ENCODE results near the gene EPB41L3. TPM values are rescaled to one million over a fixed set of nuclear protein-coding genes. Genes with fewer than 3 reads are reported as not detected.
A peak's percentile ranks its signal among the peaks of the same experiment; 100 is the strongest.

The EPB41L3 gene
- polyA plus RNA-seq, 1 donor: 63.6 TPM

DNA sequence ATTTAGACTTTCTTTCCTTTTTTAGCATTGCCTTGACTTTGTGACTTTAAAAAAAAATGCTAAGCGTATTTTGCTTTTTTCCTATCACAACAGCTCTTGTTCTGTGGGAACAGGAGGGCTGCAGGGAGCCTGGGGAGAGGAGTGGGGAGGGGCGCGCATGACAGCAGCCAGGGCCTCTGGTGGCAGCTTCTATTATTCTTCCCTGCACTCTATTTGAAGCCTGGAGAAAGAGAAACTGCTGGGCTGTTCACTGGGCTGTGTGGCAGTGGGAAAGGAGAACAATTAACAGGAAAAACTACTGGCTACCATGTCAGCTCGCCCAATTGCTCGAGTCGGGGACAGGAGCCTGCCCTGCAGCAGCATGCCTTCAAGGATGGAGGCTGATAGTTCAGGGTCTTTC, 129.3 kb downstream of the EPB41L3 start:
- DNase-seq: no peak

DNA sequence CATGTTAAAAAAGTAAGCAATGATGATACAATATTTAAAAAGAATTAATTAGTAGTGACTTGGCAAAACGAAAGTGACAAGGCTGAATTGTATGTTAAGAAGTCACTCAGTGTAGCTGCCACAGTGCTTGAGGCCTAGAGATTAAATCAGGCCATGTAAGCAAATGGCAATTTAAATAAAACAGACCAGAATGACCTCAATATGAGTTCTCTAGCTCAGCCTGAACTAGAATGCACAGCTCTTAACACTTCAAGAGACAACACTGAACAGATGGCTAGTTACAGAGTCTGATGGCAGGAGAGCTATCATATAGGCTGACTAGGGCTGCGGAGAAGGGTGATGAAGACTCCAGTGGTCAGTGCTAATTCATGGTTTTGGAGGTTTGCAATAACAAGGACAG, 130.3 kb downstream of the EPB41L3 start:
- no peak for DNase-seq

DNA sequence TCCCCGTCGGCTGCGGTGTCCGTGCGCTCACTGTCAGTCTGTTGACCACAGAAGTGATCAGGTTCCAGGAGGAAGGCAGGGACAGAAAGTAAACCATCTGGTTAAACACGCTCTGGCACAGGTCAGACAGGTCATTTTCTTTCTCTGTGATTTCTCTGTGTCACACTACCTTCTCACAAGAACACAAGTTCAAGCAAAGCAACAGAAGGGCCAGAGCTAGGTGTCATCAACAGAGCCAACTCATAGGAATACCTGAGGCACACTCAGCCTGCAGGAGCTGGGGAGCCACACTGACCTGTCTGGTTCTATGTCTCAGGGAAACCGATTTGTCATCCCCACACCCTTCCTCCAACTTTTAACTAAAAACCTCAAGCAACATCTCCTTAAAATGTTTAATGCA, 133.2 kb downstream of the EPB41L3 start:
- DNase-seq: no peak

DNA sequence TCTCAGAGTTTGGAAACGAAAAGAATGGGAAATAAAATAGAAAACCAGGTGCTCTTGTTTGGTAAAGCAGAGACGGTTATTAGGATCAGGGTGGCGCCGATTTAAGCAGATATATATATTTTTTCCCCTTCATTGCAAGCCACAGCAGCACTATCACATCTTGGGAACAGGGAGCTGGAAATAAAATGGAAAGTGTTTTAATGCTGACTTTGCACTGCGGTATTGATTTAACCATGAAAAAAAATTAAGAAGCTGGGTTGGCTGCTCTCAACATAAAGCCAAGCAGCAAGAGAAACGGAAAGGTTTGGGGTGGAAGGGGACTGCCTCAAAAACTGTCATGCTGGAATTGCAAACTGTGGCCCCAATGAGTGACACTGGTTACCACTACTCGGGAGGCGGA, 145.5 kb downstream of the EPB41L3 start:
- no peak for DNase-seq

DNA sequence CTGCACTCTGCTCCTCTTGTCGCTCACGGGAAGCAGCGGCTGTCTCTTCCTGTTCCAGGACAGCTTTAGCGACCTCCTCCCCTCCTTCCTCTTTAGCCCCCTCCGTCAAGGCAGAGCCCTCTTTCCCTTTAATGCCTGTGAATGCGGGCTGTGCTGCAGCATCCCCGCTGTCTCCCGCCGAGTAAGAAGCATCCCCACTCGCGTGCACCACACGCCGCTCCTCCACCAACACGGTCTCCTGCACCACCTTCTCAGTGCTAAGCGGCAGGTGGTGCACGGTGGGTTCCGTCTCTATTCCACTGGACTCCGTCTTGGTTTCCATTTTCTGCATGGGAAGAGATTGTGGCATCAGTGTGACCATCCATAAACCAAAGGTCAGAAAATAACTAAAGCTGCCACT, 146.7 kb downstream of the EPB41L3 start:
- DNase-seq: no peak

DNA sequence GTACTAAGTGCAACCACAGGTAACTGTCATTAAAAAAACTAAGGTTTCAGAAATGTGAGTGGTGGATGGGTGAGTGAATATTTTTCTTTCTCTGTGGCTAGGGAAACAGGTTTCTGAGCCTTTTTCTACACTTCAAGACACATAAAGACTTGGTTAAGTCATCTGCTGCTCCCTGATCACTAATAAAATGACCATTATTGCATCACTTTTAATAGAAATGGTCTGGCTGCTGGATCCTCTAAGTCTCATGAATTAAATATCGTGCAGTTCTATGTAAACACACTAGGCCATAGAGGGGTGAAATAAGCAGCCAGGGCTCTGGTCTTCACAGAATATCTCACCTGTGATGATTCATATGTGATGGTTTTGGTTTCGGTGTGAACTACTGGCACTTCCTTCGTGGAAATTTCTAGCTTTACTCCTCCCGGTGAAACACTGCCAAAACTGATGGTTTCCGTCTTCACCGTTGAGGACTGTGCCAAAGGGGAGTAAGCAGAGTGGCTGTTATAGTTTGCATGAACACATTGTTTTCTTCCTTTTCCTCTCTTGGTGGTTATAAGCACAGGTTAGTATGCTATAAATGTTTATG, 147.8 kb downstream of the EPB41L3 start:
- DNase-seq: no peak

DNA sequence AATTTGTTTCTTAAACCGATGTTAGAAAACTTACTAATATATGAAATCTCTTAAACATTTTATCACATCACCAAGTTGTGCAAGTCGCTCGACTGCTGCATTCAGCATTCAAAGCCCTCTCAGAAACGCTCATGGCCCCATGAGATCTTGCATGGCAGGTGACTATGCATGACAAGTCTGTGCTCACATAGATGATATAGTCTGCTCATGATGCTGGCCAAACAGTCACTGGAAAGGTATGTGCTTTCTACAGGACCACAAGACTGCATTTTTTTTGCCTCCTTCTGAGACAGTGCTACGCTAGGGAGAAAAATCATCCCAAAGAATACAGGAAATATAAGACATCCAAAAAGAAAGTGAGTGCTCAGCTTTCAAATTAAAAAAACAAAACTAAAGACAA, 150.0 kb downstream of the EPB41L3 start:
- no peak for DNase-seq

DNA sequence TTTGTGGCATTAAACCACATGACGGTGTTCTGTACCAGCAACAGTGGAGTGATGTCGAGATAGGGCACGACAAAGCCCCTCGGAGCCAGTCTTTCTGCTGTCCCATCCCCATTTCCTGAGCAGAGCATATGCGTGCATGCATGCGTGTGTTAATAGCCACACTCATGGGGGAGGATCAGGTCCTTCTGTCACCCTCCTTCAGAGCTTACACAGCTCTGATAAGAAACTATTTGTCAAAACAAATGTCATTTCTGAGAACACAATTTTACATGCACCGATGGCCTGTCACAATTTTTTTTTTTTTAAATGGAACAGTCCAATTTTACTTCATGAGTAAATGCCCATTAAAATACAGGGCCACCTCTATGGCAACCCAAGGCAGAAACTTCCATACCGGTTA, 152.4 kb downstream of the EPB41L3 start:
- no peak for DNase-seq

DNA sequence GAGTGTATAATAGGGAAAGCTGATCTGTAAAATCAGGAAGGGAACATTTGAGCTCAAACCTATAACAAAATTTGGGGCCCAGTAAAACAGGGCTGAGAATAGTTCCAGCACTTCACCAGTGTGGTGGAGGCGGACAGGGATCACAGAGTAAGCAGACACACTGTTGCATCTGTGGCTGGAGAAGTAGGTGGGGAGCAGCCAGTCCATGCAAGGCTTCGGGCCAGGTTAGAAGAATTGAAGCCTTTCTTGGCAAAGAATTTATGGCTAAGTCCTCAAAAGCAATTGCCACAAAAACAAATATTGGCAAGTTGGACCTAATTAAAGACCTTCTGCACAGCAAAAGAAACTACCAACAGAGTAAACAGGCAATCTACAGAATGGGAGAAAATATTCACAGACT, 154.4 kb downstream of the EPB41L3 start:
- no peak for DNase-seq

DNA sequence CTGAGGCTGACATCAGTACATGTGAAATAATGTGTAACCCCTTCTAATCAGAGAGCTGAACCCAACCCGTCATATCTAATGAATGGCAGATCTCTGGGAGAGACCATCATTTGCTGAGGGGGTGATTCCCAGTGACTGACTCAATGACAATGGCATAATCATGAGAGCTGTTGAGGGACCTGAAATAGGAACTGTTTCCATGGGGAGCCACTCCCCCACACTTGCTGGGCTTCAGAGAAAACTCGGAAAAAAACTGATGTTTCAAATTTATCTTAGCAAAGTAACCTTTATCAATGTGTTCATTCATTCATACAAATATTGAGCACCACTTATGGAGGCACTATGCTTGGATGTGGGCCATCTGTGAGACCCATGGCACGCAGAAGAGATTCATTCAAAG, 154.9 kb downstream of the EPB41L3 start:
- no peak for DNase-seq

DNA sequence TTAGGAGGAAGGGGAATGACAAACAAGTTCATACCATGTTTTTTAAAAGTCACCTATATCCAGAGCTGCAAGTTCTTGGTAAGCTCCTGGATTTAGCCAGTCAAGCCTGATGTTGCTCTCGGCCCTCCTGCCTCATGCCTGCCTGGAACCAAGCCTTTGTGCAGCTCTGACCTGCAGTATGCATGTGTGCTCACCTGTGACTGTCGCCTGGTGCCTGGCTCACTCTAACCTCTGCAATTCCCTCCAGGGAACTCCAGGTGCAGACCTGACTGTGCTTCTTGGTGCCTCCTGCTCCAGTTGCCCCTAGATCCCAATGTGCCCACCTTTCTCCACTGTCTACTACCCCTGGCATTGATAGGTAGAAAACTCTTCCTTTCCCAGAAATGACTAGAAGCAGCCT, 163.2 kb downstream of the EPB41L3 start:
- peak; percentile 8 for DNase-seq

DNA sequence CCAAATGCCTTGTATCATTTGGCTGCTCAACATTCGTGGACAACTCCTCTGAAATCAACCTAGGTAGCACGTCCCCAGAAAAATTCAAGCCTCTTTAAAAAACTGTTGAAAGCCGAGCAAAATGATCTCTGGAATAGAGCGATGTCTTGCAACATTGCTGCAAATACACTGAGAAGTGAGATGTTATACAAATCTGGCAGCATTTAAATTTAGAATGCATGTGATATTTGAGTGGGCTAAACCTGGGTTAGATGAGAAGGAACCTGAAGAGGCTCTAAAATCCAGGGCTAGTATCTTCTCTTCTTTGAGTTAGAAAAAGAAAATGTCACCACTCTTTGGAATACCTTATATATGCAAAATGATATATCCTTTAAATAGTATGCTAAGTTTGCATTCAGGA, 166.8 kb downstream of the EPB41L3 start:
- DNase-seq: no peak

DNA sequence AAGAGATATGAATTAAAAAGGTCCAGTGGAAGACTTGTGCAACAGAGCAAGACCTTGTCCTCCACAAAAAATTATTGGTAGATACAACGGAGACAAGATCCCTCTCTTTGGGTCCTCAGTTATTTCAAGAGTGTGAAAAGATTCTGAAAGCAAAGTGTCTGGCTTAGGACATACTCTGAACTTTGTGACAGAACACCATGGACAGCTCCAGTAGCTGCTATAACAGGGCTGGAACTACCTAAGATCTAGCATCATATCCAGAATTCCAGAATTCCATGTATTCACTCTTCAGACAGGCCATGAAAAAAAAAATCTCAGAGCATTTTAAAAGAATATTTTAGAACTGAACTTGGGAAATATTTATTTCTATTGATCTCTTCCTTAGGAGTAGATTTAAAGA, 173.5 kb downstream of the EPB41L3 start:
- peak; percentile 21 for DNase-seq

DNA sequence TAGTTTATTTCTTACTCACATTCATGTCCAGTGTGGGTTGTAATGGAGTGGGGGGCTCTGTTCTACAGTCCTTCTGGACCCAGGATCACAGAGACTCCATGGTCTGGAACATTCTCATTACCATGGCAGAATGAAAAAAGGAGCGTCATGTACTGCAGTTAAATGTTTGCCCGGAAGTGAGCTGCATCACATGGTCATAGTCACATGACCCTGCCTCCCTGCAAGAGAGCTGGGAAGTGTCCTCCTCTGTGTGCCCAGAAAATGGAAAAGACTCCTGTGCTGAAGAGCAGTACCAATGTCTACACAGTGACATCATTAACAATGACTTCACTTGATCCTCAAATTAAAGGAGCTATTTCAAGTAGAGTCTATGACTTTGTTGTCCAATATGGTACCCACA, 174.3 kb downstream of the EPB41L3 start:
- DNase-seq: no peak

DNA sequence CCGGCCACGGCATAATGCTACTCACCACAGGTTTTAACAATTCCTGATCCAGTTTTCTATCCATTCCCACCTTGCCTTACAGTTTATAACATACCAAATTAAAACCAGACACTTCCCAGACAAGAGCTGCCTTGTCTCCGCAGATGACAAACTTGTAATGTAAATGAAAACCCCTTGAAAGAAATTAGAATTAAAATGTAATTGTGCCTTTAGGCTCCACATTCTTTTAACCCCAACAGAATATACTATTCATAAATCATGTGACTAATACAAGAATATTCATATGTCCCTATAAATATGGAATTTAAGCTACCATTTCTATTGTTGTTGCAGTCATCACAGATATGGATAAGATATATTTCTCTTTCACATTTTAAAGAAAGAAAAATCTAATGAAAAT, 178.4 kb downstream of the EPB41L3 start:
- DNase-seq: no peak

DNA sequence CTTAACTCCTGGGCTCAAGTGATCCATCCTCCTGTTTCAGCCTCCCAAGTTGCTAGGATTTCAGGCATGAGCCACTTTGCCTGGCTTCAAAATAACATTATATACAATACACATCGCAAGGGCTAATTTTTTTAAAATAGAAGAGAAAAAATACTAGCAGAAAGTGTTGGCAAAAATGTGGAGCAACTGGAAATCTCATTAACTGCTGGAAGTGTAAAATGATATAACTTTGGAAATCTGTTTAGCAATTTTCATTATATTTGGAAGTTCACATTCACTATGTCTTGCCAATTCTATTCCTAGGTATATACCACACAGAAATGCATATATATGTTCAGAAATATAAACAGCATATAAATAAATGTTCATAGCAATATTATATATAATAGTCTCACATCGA, 193.2 kb downstream of the EPB41L3 start:
- DNase-seq: no peak

Other genes with a start within 250 kb of the EPB41L3 start
- 25.1 TPM for gene ZBTB14, start 248.3 kb downstream of the EPB41L3 start, polyA plus RNA-seq (ENCODE audit: insufficient read length)

All from left kidney (tissue), 2 donors.